GM13976 (cell line): ENCODE data around the gene PGBD5.

Source experiments
- DNase-seq: peaks from one replicate; pipeline ENCODE4 v3.0.0; 2012; ENCODE audit warnings: low spot score
- in situ Hi-C: fragments of 300-500 bp; cut with MboI; formaldehyde crosslinking; loops from one replicate; pipeline ENCODE4 v1.12.0; 2022; ENCODE audit warnings: low sequenced_read_pairs, mixed read lengths, inconsistent platforms; ENCODE audit not compliant: unreplicated experiment
- TF ChIP-seq, protein P1 (sequence below): IDR thresholded peaks from 2 replicates; pipeline ENCODE4 v1.5.1; 2012; ENCODE audit warnings: borderline replicate concordance, mild to moderate bottlenecking; ENCODE audit not compliant: insufficient read depth; ENCODE audit errors: extremely low read depth, missing control alignments, control extremely low read depth

Gene PGBD5

DNA sequence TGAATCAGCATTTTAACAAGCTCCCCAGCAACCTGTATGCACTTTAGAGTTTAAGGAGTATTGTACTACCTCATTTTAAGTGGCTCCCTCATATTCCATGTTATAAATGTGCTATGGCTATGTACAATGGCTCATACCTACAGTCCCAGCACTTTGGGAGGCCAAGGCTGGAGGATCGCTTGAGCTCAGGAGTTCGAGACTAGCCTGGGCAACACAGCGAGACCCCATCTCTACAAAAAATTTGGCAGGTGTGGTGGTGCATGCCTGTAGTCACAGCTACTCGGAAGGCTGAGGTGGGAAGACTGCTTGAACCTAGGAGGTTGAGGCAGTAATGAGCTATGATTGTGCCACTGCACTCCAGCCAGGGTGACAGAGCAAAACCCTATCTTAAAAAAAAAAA is 40.2 kb downstream of the PGBD5 start:
- TF ChIP-seq, protein P1, sequence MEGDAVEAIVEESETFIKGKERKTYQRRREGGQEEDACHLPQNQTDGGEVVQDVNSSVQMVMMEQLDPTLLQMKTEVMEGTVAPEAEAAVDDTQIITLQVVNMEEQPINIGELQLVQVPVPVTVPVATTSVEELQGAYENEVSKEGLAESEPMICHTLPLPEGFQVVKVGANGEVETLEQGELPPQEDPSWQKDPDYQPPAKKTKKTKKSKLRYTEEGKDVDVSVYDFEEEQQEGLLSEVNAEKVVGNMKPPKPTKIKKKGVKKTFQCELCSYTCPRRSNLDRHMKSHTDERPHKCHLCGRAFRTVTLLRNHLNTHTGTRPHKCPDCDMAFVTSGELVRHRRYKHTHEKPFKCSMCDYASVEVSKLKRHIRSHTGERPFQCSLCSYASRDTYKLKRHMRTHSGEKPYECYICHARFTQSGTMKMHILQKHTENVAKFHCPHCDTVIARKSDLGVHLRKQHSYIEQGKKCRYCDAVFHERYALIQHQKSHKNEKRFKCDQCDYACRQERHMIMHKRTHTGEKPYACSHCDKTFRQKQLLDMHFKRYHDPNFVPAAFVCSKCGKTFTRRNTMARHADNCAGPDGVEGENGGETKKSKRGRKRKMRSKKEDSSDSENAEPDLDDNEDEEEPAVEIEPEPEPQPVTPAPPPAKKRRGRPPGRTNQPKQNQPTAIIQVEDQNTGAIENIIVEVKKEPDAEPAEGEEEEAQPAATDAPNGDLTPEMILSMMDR = no peak
- DNase-seq = no peak
- in situ Hi-C loops = no loop called here

DNA sequence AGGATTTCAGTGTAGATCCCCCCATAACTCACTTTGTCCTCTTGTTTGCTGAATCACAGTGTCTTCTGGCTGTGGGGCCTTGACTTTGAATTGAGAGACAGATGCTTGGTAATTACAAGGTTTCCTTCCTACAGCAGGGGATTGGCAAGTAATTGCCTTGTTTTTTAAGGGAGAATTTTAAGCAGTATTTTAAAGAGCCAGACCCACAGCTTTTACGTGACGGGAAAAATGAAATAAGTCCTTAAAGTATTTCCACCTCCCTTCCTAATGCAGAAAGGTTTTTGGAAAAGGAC is 41.0 kb downstream of the PGBD5 start:
- TF ChIP-seq, protein P1 = no peak
- in situ Hi-C loops = no loop called here
- DNase-seq = no peak

DNA sequence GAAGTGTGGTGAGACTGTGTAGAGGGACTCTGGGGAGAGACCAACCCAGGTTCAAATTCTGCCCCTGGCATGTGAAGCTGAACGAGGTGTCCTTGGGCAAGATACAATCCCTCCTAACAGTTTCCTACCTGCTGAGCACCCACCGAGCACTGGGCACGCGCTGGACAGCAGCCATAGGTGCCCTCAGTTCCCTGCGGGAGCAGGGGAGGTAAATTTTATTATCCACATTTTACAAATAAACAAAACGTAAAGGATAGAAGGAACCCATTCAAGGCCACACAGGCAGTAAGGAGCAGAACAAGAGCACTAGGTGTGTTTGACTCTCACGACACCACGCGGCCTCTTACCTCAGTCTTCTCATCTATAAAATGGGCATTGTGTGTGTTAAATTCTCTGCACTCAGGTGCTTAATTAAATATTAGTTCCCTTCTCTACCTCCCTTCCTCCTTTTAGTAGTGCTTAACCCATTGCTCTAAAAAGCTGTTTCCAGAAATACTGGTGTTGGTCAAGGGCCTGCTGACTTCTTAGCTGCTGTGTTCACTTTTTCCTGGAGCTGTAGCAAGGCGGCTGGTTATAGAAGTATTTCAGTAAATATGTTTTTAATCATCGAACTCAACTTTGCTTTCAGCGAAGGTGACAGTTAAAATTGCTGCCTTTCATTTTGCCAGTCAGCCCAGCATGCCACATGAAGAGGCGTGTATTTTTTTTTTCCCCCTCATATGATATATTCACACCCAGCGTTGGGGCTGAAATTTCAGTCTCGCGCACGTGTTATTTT is 41.6 kb downstream of the PGBD5 start:
- in situ Hi-C loops = no loop called here
- TF ChIP-seq, protein P1 = no peak
- no peak for DNase-seq

DNA sequence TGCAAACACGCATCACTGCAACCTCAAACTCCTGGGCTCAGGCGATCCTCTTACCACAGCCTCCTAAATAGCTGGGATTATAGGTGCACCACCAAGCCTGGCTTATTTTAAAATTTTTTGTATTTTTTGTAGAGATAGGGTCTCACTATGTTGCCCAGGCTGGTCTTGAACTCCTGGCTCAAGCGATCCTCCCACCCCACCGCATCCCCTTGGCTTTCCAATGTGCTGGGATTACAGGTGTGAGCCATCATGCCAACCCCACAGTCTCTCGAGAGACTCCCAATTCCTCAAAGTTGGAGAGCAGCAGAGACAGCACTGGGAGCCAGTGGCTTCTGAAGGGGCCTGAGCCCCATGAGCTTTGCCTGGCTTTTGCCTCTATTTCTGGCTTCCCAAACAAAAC is 42.7 kb downstream of the PGBD5 start:
- no peak for DNase-seq
- in situ Hi-C loops = no loop called here
- TF ChIP-seq, protein P1 = no peak

DNA sequence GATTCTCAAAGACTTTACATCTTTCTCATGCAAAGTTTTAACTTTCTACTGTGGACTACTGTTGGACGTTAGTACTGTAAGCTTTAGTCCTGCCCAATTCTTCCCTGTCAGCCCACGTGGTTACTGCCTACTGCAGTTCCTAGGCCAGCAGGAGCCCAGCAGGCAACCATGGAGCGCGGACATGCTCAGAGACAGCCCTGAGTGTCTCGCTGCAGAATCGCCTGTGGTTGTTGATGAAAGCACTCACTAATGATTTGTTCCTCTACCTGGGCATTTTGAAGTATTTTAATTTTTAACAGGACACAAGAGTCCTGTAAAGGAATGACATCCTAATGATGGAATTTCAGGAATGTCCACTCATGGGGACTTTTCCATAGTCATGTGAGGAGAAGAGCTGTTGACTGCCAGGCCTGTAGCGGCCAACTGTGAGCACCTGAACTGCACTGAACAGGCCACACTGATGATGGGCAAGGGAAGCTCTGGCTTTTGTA is 44.1 kb downstream of the PGBD5 start:
- TF ChIP-seq, protein P1 = no peak
- in situ Hi-C loops = no loop called here
- no peak for DNase-seq

DNA sequence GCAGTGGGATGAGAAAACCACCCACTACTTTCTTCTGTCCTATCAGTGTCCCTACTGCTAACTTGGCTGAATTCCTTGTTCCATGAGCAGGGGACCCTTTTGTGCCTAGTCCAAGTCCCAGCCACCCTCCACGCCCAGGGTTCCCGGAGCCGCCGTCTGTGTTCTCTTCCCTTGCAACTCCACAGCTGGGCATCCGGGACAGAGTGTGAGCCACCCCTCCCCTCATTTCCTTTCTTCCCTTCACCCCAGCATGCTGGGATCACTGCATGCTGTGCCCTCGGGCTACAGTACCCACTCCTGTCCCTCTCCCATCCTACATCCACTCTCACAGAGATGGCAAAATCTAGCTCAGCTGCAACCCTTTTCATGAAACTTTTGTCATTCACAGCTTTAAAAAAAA is 44.5 kb downstream of the PGBD5 start:
- in situ Hi-C loops = no loop called here
- TF ChIP-seq, protein P1 = no peak
- no peak for DNase-seq
